Fibroblast of lung (primary cell): ENCODE measurements around the gene UST. TPM values are rescaled to one million over a fixed set of nuclear protein-coding genes. Genes with fewer than 3 reads are reported as not detected.

Source experiments
- DNase-seq, 2 donors: peaks; one replicate each; pipeline versions ENCODE4 v3.0.0 to v3.0.0-alpha.2; 2010; ENCODE audit warnings: low read depth in 2 of 2
- H2AFZ ChIP-seq: 2 replicates; pipeline ENCODE4 v1.5.1; 2012; ENCODE audit warnings: low read length, control low read depth, inconsistent platforms
- H3K27ac ChIP-seq: 2 replicates; pipeline ENCODE4 v1.5.1; 2011; ENCODE audit warnings: low read length, control low read depth; ENCODE audit not compliant: insufficient read depth
- H3K27me3 ChIP-seq: 2 replicates; pipeline ENCODE4 v1.5.1; 2011; ENCODE audit warnings: mild to moderate bottlenecking, low read length; ENCODE audit not compliant: control insufficient read depth, insufficient read depth
- H3K36me3 ChIP-seq: 2 replicates; pipeline ENCODE4 v1.5.1; 2011; ENCODE audit warnings: low read length; ENCODE audit not compliant: control insufficient read depth, insufficient read depth
- H3K4me1 ChIP-seq: 2 replicates; pipeline ENCODE4 v1.5.1; 2011; ENCODE audit warnings: low read length; ENCODE audit not compliant: control insufficient read depth, insufficient read depth; ENCODE audit errors: extremely low read depth
- H3K4me2 ChIP-seq: 2 replicates; pipeline ENCODE4 v1.5.1; 2011; ENCODE audit warnings: low read length, control low read depth; ENCODE audit not compliant: insufficient read depth; ENCODE audit errors: extremely low read depth
- H3K4me3 ChIP-seq, 4 experiments: fragments of 200-600 bp in 1 of 4; sonication (generic) in 1 of 4; replicated peaks in 1 of 4; 2 replicates each; pipeline ENCODE4 v1.5.1; 2011 to 2016; ENCODE audit warnings: low read length in 4 of 4, low read depth in 3 of 4, mild to moderate bottlenecking in 3 of 4, control low read depth in 2 of 4, inconsistent platforms in 1 of 4, mixed read lengths in 1 of 4; ENCODE audit not compliant: insufficient read depth in 1 of 4; ENCODE audit errors: control extremely low read depth in 1 of 4
- H3K79me2 ChIP-seq: 2 replicates; pipeline ENCODE4 v1.5.1; 2012; ENCODE audit warnings: mild to moderate bottlenecking, low read length, inconsistent platforms; ENCODE audit not compliant: control insufficient read depth, insufficient read depth
- H3K9ac ChIP-seq: 2 replicates; pipeline ENCODE4 v1.5.1; 2011; ENCODE audit warnings: mild to moderate bottlenecking, low read length, control low read depth; ENCODE audit not compliant: insufficient read depth
- H3K9me3 ChIP-seq: 2 replicates; pipeline ENCODE4 v1.5.1; 2012; ENCODE audit warnings: low read depth, low read length; ENCODE audit not compliant: control insufficient read depth, insufficient read depth
- H4K20me1 ChIP-seq: 2 replicates; pipeline ENCODE4 v1.5.1; 2011; ENCODE audit warnings: low read length; ENCODE audit not compliant: control insufficient read depth, insufficient read depth; ENCODE audit errors: extremely low read depth
- EZH2 ChIP-seq: IDR thresholded peaks from 2 replicates; pipeline ENCODE4 v1.5.1; 2012; ENCODE audit warnings: low read length, control low read depth, mild to moderate bottlenecking; ENCODE audit errors: missing control alignments
- polyA plus RNA-seq, 2 donors: library from polyadenylated mRNA; depleted of rRNA in 1 of 2; stranded (reverse) in 1 of 2; unstranded in 1 of 2; fragments of >200 nt; gene quantifications; 2 replicates each; pipeline ENCODE4 v1.2.1, GENCODE V29; 2011 to 2012; ENCODE audit warnings: missing spikeins in 1 of 2
- total RNA-seq: library from RNA; depleted of rRNA; stranded (reverse); fragments of >200 nt; gene quantifications from 2 replicates; pipeline ENCODE4 v1.2.1, GENCODE V29; 2014
- TF ChIP-seq, protein P1 (sequence below), 2 donors: IDR thresholded peaks in 1 of 2; conservative IDR thresholded peaks in 1 of 2; 1 replicate in 1 of 2; 2 replicates in 1 of 2; pipeline ENCODE4 v1.5.1; 2011 to 2012; ENCODE audit warnings: low read length in 2 of 2, control low read depth in 1 of 2, inconsistent platforms in 1 of 2, low read depth in 1 of 2, mild to moderate bottlenecking in 1 of 2

Gene UST
- total and polyA plus RNA-seq, 2 donors (not counting 1 experiment from before 2014, with no cell fraction given), result 6.8 to 19.5 TPM

DNA sequence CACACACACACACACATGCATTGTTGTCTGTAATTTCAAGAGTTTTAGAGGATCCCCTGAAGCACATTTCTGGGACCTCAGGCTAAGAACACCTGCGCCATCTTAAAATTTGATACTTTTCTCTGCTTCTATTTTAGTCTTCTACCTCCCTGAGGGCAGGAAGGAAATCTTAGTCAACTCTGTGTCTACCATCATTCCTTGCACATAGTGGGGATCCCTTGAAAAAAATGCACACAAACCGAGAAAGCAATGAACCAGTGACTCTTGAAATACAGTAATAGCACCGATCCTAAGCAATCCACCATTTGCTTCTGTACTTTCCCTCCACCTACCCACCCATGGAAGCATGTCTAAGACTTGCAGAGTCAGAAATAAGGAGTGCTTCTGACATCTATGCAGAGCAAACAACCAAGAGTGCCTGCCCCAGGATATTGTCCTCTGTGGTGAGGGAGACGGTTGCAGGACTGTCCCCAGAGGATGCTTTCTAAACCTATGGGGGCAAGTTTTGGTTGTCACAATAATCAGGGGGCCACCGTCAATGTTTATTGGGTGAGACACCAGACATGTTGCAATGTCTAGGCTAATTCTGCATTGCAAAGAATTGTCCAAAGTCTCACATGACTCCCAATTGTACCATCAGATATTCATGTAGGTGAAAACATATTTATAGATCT is 362.7 kb downstream of the UST start:
- no peak overlapping the region for H3K27ac ChIP-seq
- TF ChIP-seq EZH2, result no peak
- TF ChIP-seq, protein P1, sequence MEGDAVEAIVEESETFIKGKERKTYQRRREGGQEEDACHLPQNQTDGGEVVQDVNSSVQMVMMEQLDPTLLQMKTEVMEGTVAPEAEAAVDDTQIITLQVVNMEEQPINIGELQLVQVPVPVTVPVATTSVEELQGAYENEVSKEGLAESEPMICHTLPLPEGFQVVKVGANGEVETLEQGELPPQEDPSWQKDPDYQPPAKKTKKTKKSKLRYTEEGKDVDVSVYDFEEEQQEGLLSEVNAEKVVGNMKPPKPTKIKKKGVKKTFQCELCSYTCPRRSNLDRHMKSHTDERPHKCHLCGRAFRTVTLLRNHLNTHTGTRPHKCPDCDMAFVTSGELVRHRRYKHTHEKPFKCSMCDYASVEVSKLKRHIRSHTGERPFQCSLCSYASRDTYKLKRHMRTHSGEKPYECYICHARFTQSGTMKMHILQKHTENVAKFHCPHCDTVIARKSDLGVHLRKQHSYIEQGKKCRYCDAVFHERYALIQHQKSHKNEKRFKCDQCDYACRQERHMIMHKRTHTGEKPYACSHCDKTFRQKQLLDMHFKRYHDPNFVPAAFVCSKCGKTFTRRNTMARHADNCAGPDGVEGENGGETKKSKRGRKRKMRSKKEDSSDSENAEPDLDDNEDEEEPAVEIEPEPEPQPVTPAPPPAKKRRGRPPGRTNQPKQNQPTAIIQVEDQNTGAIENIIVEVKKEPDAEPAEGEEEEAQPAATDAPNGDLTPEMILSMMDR (conservative IDR thresholded peaks at IDR 0.05 in 1 of 2, IDR thresholded peaks at IDR 0.05 in 1 of 2; ENCODE audit: low read depth in 1 of 2, low read length in 2 of 2), result no peak
- H3K36me3 ChIP-seq, result no peaks in the 10 kb centered on the region
- no peaks in the 10 kb centered on the region for H3K9me3 ChIP-seq
- no peak overlapping the region for H3K9ac ChIP-seq
- H4K20me1 ChIP-seq, result no peaks in the 10 kb centered on the region
- H3K4me1 ChIP-seq, result no peaks in the 10 kb centered on the region
- no peaks in the 10 kb centered on the region for H3K79me2 ChIP-seq
- no peak overlapping the region for H3K4me2 ChIP-seq
- H3K4me3 ChIP-seq, result no peak overlapping the region
- no peak overlapping the region for H2AFZ ChIP-seq
- no peaks in the 10 kb centered on the region for H3K27me3 ChIP-seq
- DNase-seq, result no peak

DNA sequence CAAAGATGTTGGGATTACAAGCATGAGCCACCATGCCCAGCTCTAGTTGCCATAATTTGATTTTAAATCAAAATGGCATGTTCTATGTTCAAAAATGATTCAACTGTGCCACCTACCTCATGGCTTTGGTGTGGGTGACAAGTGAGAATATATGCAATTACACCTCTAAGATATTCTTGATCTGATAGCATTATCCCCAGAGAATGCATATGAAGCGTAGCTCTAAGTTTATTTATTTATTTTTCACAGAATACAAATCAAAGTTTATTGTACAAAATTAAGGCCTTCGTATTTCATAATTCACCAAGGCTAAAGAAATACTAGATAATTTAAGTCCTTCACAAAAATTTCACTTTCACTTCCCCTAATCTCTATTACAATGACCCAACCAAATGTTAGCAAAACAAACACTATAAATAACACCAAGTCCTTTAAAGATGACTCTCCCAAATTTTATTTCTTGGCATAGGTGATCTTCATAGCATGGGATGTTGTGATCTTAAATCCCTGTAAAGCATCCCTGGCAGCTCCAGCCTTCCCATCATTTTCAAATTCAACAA is 364.8 kb downstream of the UST start:
- DNase-seq, result no peak
- H3K79me2 ChIP-seq, result no peaks in the 10 kb centered on the region
- no peaks in the 10 kb centered on the region for H3K27me3 ChIP-seq
- H4K20me1 ChIP-seq, result no peaks in the 10 kb centered on the region
- H3K9ac ChIP-seq, result no peak overlapping the region
- H3K27ac ChIP-seq, result no peak overlapping the region
- H3K36me3 ChIP-seq, result no peaks in the 10 kb centered on the region
- H3K9me3 ChIP-seq, result no peaks in the 10 kb centered on the region
- H3K4me1 ChIP-seq, result no peaks in the 10 kb centered on the region
- H3K4me2 ChIP-seq, result no peak overlapping the region
- no peak overlapping the region for H2AFZ ChIP-seq
- TF ChIP-seq EZH2, result no peak
- TF ChIP-seq, protein P1 (conservative IDR thresholded peaks at IDR 0.05 in 1 of 2, IDR thresholded peaks at IDR 0.05 in 1 of 2; ENCODE audit: low read depth in 1 of 2, low read length in 2 of 2), result no peak
- H3K4me3 ChIP-seq, result no peak overlapping the region

DNA sequence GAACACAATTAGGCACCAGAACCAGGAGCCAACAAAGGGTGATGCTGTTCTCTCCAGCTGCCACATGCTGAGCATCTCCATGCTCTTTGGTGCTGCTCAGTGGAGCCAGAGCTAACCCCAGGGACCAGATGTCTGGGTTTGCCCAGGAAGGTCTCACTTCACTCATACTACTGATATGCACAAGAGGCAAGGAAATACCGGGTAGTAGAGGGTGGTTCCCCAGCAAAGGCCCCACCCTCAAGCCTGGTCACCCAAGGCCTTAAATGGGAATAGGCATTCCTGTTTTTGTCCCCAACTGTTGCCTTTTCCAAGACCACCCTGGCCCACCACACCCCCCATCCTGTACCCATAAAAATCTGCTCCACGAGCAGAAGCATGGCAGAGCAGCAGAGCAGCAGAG is 366.1 kb downstream of the UST start:
- H3K79me2 ChIP-seq, result no peaks in the 10 kb centered on the region
- H3K27ac ChIP-seq, result no peak overlapping the region
- no peak for DNase-seq
- no peak for TF ChIP-seq EZH2
- TF ChIP-seq, protein P1 (conservative IDR thresholded peaks at IDR 0.05 in 1 of 2, IDR thresholded peaks at IDR 0.05 in 1 of 2; ENCODE audit: low read depth in 1 of 2, low read length in 2 of 2), result no peak
- no peaks in the 10 kb centered on the region for H4K20me1 ChIP-seq
- no peak overlapping the region for H3K4me3 ChIP-seq
- no peaks in the 10 kb centered on the region for H3K4me1 ChIP-seq
- H3K36me3 ChIP-seq, result no peaks in the 10 kb centered on the region
- no peaks in the 10 kb centered on the region for H3K27me3 ChIP-seq
- H3K9ac ChIP-seq, result no peak overlapping the region
- H3K9me3 ChIP-seq, result no peaks in the 10 kb centered on the region
- no peak overlapping the region for H2AFZ ChIP-seq
- no peak overlapping the region for H3K4me2 ChIP-seq
